Stimulated activated CD8-positive, alpha-beta memory T cell treated with anti-CD3 and anti-CD28 coated beads, Interleukin-15, amount 100 ng/mL, for 48 hours (primary cell): ENCODE results near the gene MRPS33.
A peak's percentile ranks its signal among the peaks of the same experiment; 100 is the strongest.
"Not testable (repeated sequence)": the region's sequence is repeated elsewhere in the genome, so short reads cannot be mapped to it uniquely, and the experiment has no call there.

Experiments used
- DNase-seq, 2 donors: peaks; one replicate each; pipeline ENCODE4 v3.0.0-alpha.2; 2020; ENCODE audit warnings: low read depth in 2 of 2

The MRPS33 gene

DNA sequence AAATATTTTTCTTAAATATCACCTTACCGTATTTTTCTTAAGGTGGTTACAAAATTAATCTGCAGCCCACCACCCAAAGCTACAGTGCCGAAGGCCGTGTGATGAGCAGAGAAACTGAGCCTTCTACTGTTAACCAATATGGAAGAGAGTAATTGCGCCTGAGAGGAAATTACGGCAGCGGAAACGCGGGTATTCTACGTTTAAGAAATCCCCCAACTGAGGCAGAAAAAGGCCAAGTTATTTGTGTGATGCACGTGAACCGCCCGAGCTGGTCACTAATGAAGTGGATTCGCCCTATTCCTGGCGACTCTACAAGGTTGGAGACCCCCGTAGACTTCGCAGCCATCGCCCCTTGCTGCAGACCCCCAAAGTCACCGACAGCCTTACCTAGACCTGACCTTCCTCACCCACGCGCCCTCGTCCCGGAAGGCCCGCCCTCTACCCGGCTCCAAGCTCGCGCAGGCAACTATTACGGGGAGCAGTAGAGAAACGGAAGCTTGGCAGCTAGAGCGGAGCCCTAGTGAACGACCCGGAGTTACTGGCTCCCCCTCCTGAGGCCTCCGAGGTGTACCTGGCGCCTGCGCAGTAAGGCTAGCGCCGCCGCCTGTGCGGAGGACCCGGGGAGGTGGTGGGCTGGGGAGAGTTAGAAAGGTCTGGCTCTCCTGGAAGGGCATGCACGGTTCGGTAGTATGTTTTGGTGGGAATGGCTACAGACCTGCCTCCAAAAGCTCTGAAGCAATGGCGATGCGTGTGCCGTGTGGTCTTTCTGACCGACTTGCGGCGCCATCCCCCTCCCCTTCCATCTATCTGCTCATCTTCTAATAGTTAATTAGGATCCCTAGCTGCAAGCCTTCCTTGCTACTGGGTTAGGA, at the start of gene MRPS33:
TSS of gene MRPS33 (minus strand) at position 429 of the 872 bp plus-strand sequence. CDS start 4,319 bp downstream, outside the sequence.
- peak; percentile 92 to 93 for DNase-seq

GRCh38 chr7:141057788-141058187, 43.0 kb upstream of the MRPS33 start:
- no peak for DNase-seq

DNA sequence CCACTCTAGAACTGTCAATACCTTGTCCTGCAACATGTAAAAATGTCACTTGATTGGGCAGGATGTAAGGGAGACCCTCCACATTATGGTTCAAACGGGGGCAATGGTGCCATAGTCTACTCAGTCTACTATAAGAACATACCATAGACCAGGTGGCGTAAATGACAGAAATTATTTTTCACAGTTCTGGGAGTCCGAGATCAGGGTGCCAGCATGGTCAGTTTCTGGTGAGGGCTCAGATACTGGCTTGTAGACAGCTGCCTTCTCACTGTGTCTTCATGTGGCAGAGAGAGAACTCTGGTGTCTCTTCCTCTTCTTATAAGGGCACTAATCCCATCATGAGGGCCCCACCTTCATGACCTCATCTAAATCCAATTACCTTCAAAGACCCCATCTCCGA, 40.4 kb upstream of the MRPS33 start:
- no peak for DNase-seq

DNA sequence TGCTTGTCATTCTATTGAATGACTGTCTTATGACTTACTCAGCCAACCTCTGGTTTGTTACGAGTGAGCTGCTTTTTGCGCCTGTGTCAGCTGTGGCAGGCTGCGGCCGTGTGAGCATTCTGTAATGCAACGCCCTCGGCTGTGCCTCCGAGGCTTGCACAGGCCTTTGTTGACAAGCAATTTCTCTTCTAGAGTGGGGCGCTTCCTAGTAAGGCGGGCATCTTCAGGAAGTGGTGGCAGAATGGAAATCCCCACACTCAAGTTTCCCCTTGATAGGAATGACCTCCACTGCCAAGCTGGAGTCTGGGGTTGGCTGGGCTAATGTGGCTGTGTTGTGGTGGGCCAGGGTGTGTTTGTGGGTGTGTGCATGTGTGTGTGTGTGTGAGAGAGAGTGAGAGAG, 38.9 kb upstream of the MRPS33 start:
- DNase-seq = peak in 1 of 2 donors; percentile 52

- no peak for DNase-seq
Observed at GRCh38 chr7:141045842-141046620, 31.3 kb upstream of the MRPS33 start.

DNA sequence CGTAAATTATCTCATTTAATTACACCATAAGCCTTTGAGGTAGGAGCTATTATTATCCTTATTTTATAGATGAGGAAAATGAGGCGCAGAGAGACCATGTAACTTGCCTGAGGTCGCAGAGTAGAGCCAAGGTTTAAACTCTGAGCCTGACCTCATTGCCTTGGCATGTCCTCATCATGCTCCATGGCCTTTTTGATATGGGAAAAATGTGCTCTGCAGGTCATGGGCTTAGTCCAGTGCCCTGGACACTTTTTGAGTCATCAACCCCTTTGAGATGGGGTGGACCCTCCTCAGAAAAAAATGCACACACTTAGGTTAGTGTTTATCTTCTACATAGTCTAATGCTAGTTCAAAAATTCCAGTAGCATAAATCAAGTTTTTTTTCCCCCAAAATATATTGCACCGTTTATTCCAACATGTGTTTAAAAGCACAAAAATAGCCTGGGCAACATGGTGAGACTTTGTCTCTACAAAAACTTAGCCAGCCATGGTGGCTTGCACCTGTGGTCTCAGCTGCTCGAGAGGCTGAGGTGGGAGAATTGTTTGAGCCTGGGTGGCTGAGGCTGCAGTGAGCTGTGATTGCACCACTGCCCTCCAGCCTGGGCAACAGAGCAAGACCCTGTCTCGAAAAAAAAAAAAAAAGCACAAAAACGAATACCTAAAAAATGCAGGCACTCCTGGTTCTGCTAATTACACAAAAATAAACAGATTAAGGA, 30.5 kb upstream of the MRPS33 start:
- DNase-seq = no peak

- no peak for DNase-seq
Observed at GRCh38 chr7:141043616-141044015, 28.9 kb upstream of the MRPS33 start.

GRCh38 chr7:141042222-141043193, 27.8 kb upstream of the MRPS33 start:
- DNase-seq = no peak

GRCh38 chr7:141039376-141039775, 24.6 kb upstream of the MRPS33 start:
- no peak for DNase-seq

DNA sequence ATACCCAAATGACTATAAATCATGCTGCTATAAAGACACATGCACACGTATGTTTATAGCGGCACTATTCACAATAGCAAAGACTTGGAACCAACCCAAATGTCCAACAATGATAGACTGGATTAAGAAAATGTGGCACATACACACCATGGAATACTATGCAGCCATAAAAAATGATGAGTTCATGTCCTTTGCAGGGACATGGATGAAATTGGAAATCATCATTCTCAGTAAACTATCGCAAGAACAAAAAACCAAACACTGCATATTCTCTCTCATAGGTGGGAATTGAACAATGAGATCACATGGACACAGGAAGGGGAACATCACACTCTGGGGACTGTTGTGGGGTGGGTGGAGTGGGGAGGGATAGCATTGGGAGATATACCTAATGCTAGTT, 23.3 kb upstream of the MRPS33 start:
- DNase-seq = not testable (repeated sequence)

DNA sequence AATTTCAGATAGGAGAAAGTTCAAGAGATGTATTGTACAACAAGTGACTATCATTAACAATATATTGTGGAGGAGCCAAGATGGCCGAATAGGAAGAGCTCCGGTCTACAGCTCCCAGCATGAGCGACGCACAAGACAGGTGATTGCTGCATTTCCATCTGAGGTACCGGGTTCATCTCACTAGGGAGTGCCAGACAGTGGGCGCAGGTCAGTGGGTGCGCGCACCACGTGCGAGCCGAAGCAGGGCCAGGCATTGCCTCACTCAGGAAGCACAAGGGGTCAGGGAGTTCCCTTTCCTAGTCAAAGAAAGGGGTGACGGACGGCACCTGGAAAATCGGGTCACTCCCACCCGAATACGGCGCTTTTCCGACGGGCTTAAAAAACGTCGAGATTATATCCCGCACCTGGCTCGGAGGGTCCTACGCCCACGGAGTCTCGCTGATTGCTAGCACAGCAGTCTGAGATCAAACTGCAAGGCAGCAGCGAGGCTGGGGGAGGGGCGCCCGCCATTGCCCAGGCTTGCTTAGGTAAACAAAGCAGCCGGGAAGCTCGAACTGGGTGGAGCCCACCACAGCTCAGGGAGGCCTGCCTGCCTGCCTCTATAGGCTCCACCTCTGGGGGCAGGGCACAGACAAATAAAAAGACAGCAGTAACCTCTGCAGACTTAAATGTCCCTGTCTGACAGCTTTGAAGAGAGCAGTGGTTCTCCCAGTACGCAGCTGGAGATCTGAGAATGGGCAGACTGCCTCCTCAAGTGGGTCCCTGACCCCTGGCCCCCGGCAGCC, 18.0 kb upstream of the MRPS33 start:
- DNase-seq = not testable (repeated sequence)

DNA sequence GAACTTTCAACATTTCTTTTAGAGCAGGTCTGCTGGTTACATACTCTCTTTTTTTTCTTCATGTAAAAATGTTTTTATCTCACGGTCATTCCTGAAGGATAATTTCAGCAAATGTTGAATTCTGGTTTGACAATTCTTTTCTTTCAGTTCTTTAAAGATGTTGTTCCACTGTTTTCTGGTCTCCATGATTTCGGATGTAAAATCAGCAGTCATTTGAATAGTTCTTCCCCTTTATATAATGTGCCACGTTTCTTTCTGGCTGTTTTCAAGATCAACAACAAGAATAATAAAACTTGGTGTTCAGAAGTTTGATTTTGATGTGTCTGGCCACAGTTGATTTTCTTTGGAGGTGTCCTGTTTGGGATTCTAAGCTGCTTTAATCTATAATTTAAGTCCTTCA, 14.0 kb upstream of the MRPS33 start:
- DNase-seq = no peak

GRCh38 chr7:141027043-141027442, 12.3 kb upstream of the MRPS33 start:
- no peak for DNase-seq

GRCh38 chr7:141024668-141025067, 9.9 kb upstream of the MRPS33 start:
- DNase-seq = no peak

GRCh38 chr7:141023295-141023694, 8.5 kb upstream of the MRPS33 start:
- no peak for DNase-seq

GRCh38 chr7:141017555-141017954, 2.8 kb upstream of the MRPS33 start:
- DNase-seq = no peak

- DNase-seq = no peak
Observed at GRCh38 chr7:141016349-141016748, 1.6 kb upstream of the MRPS33 start.

GRCh38 chr7:141014125-141014523, 628 bp downstream of the MRPS33 start:
- no peak for DNase-seq

DNA sequence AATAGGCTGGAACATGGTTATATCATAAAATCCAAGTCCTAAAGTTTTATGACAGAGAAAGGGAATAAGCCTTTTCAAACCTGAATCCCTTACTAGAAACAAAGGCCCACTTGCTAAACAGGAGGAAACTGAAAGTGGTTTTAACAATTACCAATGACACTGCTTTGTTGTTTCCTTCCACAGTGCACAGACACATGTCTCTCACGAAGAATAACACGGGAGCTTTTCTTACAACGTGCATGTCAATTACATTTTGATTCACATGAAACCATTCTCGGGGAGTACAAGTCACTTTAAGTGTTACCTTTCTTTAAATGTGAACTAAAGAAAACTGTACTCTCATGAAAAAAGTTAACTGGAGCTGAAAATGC, 1.4 kb downstream of the MRPS33 start:
- no peak for DNase-seq

- no peak for DNase-seq
Observed at GRCh38 chr7:141012696-141013344, 1.9 kb downstream of the MRPS33 start.
